ENCODE measurements around the gene CCDC195. TPM values are rescaled to one million over a fixed set of nuclear protein-coding genes. Genes with fewer than 3 reads are reported as not detected.

CCDC195 gene, protein sequence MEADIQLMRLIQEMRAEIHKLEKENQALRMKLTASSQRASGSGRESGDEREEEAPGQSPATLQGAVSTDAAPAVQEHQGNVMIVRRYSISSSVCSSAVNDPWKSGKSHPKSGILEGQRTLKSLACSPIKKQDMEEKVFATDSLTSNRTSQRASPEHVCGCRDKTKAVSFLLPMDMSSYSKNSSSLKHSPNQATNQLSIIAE
- not detected in 2 replicates for total RNA-seq (2014; rRNA removed; shearing (Covaris generic))

DNA sequence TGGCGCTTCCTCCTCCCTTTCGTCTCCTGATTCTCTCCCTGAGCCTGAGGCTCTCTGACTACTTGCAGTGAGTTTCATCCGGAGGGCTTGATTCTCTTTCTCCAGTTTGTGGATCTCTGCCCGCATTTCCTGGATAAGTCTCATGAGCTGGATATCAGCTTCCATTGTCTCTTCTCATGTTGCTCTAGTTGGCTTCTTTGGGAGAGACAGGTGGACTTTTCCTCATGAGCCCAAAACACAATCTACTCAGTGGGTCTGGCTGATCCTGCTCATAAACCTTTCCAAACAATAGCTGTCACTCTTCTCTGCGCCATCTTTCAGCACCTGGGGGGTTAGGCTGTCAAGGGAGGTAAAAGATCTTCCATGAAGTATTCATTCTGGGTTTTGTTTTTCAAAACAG is at the start of gene CCDC195:
Gene CCDC195 (minus strand): TSS at position 165 of the 400 bp plus-strand sequence. CDS start 0 bp downstream, at position 165.

Other genes with a start within 250 kb of the CCDC195 start
- gene CUL3, start 131.0 kb downstream of the CCDC195 start, total RNA-seq (2014; rRNA removed; shearing (Covaris generic)), result 28.8 and 38.7 TPM in 2 replicates